OCI-LY7 (cell line): ENCODE data around the gene AFTPH. TPM values are rescaled to one million over a fixed set of nuclear protein-coding genes. Genes with fewer than 3 reads are reported as not detected.

Source experiments
- BruUV-seq: library from RNA; stranded (reverse); fragments of 400-500 nt; replicated peaks from 2 replicates; lab custom pipeline; 2021; lab: Mats Ljungman, UMichigan
- CTCF ChIA-PET: fragments of 300-600 bp; sonication (Branson Sonifier 250); formaldehyde crosslinking; loops from one replicate; lab custom pipeline; 2022; ENCODE audit warnings: antibody characterized with exemption; ENCODE audit not compliant: unreplicated experiment; lab: Charles Lee
- POLR2A ChIA-PET: fragments of 300-600 bp; sonication (Branson Sonifier 250); formaldehyde crosslinking; loops from one replicate; lab custom pipeline; 2022; ENCODE audit warnings: antibody characterized with exemption; lab: Charles Lee
- DNase-seq: peaks from one replicate; pipeline ENCODE4 v3.0.0-alpha.2; 2015; ENCODE audit warnings: low spot score
- H2AFZ ChIP-seq: fragments of 200-600 bp; sonication (generic), shearing (Covaris generic); 2 replicates; pipeline ENCODE4 v1.6.1; 2014; ENCODE audit warnings: mild to moderate bottlenecking, antibody characterized with exemption, low read length, moderate library complexity
- H3K27ac ChIP-seq: fragments of 200-600 bp; sonication (generic); 2 replicates; pipeline ENCODE4 v1.5.1; 2014; ENCODE audit warnings: mixed run types, low read depth, mild to moderate bottlenecking, moderate library complexity, low read length, inconsistent platforms; ENCODE audit not compliant: poor library complexity, severe bottlenecking
- H3K36me3 ChIP-seq: fragments of 200-600 bp; sonication (generic); 2 replicates; pipeline ENCODE4 v1.6.1; 2014; ENCODE audit warnings: mild to moderate bottlenecking, antibody characterized with exemption, low read length, moderate library complexity, mixed read lengths; ENCODE audit not compliant: insufficient read depth
- H3K4me1 ChIP-seq: fragments of 200-600 bp; sonication (generic); 2 replicates; pipeline ENCODE4 v1.5.1; 2014; ENCODE audit warnings: mild to moderate bottlenecking, low read length; ENCODE audit not compliant: insufficient read depth, poor library complexity, severe bottlenecking
- H3K4me2 ChIP-seq: fragments of 200-600 bp; sonication (generic); 2 replicates; pipeline ENCODE4 v1.6.1; 2014; ENCODE audit warnings: mild to moderate bottlenecking, low read length
- H3K4me3 ChIP-seq: fragments of 200-600 bp; sonication (generic); 2 replicates; pipeline ENCODE4 v1.5.1; 2014; ENCODE audit warnings: mild to moderate bottlenecking, low read depth, low read length; ENCODE audit not compliant: poor library complexity, severe bottlenecking
- H3K79me2 ChIP-seq: fragments of 200-600 bp; sonication (generic); 2 replicates; pipeline ENCODE4 v1.6.1; 2016; ENCODE audit warnings: low read depth, mild to moderate bottlenecking, low read length, moderate library complexity, mixed read lengths; ENCODE audit not compliant: insufficient read depth
- H3K9me2 ChIP-seq: fragments of 200-600 bp; sonication (generic); 2 replicates; pipeline ENCODE4 v1.6.1; 2016; ENCODE audit warnings: mild to moderate bottlenecking, low read length, mixed read lengths; ENCODE audit not compliant: insufficient read depth
- H3K9me3 ChIP-seq: fragments of 200-600 bp; sonication (generic); 2 replicates; pipeline ENCODE4 v1.6.1; 2014; ENCODE audit warnings: mild to moderate bottlenecking, mixed run types, low read length, mixed read lengths
- H4K20me1 ChIP-seq: fragments of 200-600 bp; sonication (generic); 2 replicates; pipeline ENCODE4 v1.6.1; 2014; ENCODE audit warnings: mild to moderate bottlenecking, antibody characterized with exemption, low read length, moderate library complexity, mixed read lengths; ENCODE audit not compliant: insufficient read depth
- CTCF ChIP-seq: fragments of 200-600 bp; sonication (generic); conservative IDR thresholded peaks from 2 replicates; pipeline ENCODE4 v1.5.1; 2014; ENCODE audit warnings: mild to moderate bottlenecking, antibody characterized with exemption, low read length, moderate library complexity, mixed read lengths
- EZH2phosphoT487 ChIP-seq: fragments of 200-600 bp; sonication (generic); IDR thresholded peaks from 2 replicates; pipeline ENCODE4 v1.6.1; 2018; ENCODE audit warnings: low read depth, borderline replicate concordance, mild to moderate bottlenecking, mixed run types, antibody characterized with exemption, low read length, moderate library complexity, mixed read lengths
- intact Hi-C: fragments of 100-400 bp; cut with micrococcal nuclease; formaldehyde crosslinking; loops from one replicate; pipeline ENCODE4 v1.10.0; 2022; ENCODE audit not compliant: unreplicated experiment
- total RNA-seq, 2 experiments: library from RNA; depleted of rRNA in 1 of 2; stranded (reverse); fragments of >200 nt in 1 of 2; shearing (Covaris generic) in 1 of 2; gene quantifications; 2 replicates each; pipeline ENCODE4 v1.2.3, GENCODE V29; 2014 to 2022

AFTPH gene
- total RNA-seq, 2 experiments from 2014 or later, result 30.0 to 40.6 TPM

GRCh38 chr2:64617631-64618151, 93.6 kb downstream of the AFTPH start:
- Histone ChIP-seq H3K4me2 (no peak overlapping the region), H4K20me1 (no peaks in the 10 kb centered on the region), H3K27ac (no peak overlapping the region), H2AFZ (no peak overlapping the region), H3K4me1 (no peaks in the 10 kb centered on the region), H3K9me3 (no peaks in the 10 kb centered on the region), H3K79me2 (no peaks in the 10 kb centered on the region), H3K4me3 (no peak overlapping the region), H3K9me2 (no peaks in the 10 kb centered on the region), H3K36me3 (no peaks in the 10 kb centered on the region)
- POLR2A ChIA-PET, result interaction anchor here (0.7 to 1.1 kb wide), 3 partner anchors 57 to 599 kb away, joined by 3 to 5 read pairs (median 5); partner anchors contain the start of gene AFTPH
- intact Hi-C loops, result no loop called here
- no peak for DNase-seq
- CTCF ChIA-PET, result interaction anchor here (0.6 to 0.9 kb wide), 2 partner anchors 11 to 15 kb away, joined by 3 to 4 read pairs; no protein-coding TSS in a partner anchor
- no TSS peak for BruUV-seq
- TF ChIP-seq CTCF (no peak), EZH2phosphoT487 (no peak)

- no peak for DNase-seq
- no peak overlapping the region for H3K4me3 ChIP-seq
- ChIA-PET POLR2A (interaction anchor here (1.9 kb wide), 1 partner anchor 15 kb away, joined by 4 read pairs; no protein-coding TSS in a partner anchor), CTCF (no interaction called here)
- intact Hi-C loops, result loop anchor here (10.0 kb wide), 1 partner anchor 286 kb away; no protein-coding TSS in a partner anchor
- no peak overlapping the region for H2AFZ ChIP-seq
- H3K79me2 ChIP-seq, result no peaks in the 10 kb centered on the region
- TF ChIP-seq CTCF (no peak), EZH2phosphoT487 (no peak)
- no TSS peak for BruUV-seq
- no peaks in the 10 kb centered on the region for H3K9me2 ChIP-seq
- no peaks in the 10 kb centered on the region for H4K20me1 ChIP-seq
- no peaks in the 10 kb centered on the region for H3K36me3 ChIP-seq
- H3K4me2 ChIP-seq, result no peak overlapping the region
- H3K4me1 ChIP-seq, result peaks cover 3% of the 10 kb centered on the region
- H3K27ac ChIP-seq, result no peak overlapping the region
- H3K9me3 ChIP-seq, result no peaks in the 10 kb centered on the region
Observed at GRCh38 chr2:64620661-64621060, 96.5 kb downstream of the AFTPH start.
